ENCODE measurements around the gene MGMT. TPM values are rescaled to one million over a fixed set of nuclear protein-coding genes. Genes with fewer than 3 reads are reported as not detected.

MGMT gene
- total RNA-seq, 1 experiment from 2014 or later, result 11.5 TPM

DNA sequence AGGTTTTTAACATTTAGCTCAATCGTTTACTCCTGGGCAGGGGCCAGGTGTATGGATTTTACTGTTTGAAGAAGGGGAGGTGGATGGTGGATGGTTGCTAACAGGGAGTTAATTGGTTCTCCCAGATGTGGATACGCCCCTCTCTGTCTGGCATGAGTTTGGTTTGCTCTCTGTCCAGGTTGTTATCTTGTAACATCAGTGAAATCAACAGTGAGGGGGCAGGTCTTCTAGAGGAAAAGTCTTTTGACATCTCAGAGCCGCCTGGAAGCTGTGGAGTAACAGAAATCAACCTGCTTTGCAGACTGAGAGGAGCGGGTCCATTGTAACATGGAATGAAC is 243.4 kb downstream of the MGMT start:
- Histone ChIP-seq H3K4me2 (ENCODE audit: low read length) (no peak overlapping the region), H3K36me3 (ENCODE audit: control insufficient read depth in 1 of 2, insufficient read depth in 2 of 2, low read length in 2 of 2) (no peaks in the 10 kb centered on the region), H3K4me1 (ENCODE audit: control insufficient read depth in 1 of 2, insufficient read depth in 2 of 2, low read length in 2 of 2) (no peaks in the 10 kb centered on the region), H2AFZ (ENCODE audit: low read depth, low read length, poor library complexity, severe bottlenecking) (no peak overlapping the region), H3K27me3 (ENCODE audit: insufficient read depth, low read length) (no peaks in the 10 kb centered on the region), H3K4me3 (replicated peaks in 1 of 2; ENCODE audit: low read depth in 1 of 2, low read length in 2 of 2) (no peak overlapping the region), H3K79me2 (ENCODE audit: insufficient read depth, low read length) (no peaks in the 10 kb centered on the region), H3K9me3 (ENCODE audit: control insufficient read depth in 1 of 2, insufficient read depth in 1 of 2, low read depth in 1 of 2, low read length in 2 of 2) (no peaks in the 10 kb centered on the region), H3K9ac (ENCODE audit: low read length) (no peak overlapping the region), H3K27ac (ENCODE audit: low read depth, low read length) (no peak overlapping the region), H3K9me2 (ENCODE audit: insufficient read depth) (no peaks in the 10 kb centered on the region), H4K20me1 (ENCODE audit: insufficient read depth) (no peaks in the 10 kb centered on the region)
- ChIA-PET POLR2A (no interaction called here), RAD21 (ENCODE audit: low non-redundant PET in 1 of 2, low total read pairs in 2 of 2, uncharacterized antibody in 2 of 2, unreplicated experiment in 2 of 2) (no interaction called here), CTCF (no interaction called here)
- TF ChIP-seq, protein P1, sequence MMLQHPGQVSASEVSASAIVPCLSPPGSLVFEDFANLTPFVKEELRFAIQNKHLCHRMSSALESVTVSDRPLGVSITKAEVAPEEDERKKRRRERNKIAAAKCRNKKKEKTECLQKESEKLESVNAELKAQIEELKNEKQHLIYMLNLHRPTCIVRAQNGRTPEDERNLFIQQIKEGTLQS (IDR thresholded peaks at IDR 0.05), result no peak
- TF ChIP-seq, protein P2, sequence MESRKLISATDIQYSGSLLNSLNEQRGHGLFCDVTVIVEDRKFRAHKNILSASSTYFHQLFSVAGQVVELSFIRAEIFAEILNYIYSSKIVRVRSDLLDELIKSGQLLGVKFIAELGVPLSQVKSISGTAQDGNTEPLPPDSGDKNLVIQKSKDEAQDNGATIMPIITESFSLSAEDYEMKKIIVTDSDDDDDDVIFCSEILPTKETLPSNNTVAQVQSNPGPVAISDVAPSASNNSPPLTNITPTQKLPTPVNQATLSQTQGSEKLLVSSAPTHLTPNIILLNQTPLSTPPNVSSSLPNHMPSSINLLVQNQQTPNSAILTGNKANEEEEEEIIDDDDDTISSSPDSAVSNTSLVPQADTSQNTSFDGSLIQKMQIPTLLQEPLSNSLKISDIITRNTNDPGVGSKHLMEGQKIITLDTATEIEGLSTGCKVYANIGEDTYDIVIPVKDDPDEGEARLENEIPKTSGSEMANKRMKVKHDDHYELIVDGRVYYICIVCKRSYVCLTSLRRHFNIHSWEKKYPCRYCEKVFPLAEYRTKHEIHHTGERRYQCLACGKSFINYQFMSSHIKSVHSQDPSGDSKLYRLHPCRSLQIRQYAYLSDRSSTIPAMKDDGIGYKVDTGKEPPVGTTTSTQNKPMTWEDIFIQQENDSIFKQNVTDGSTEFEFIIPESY (IDR thresholded peaks at IDR 0.05; ENCODE audit: extremely low read depth, insufficient replicate concordance, low read length), result no peak
- TF ChIP-seq SP1 (IDR thresholded peaks at IDR 0.05; ENCODE audit: low read depth) (no peak), EZH2phosphoT487 (IDR thresholded peaks at IDR 0.05; ENCODE audit: borderline replicate concordance) (no peak), EGR1 (IDR thresholded peaks at IDR 0.05; ENCODE audit: low read depth) (no peak), POLR2A (IDR thresholded peaks at IDR 0.05; ENCODE audit: borderline replicate concordance, extremely low read depth, insufficient read depth, insufficient read length) (no peak), SIN3A (IDR thresholded peaks at IDR 0.05; ENCODE audit: low read depth) (no peak), FOSL1 (IDR thresholded peaks at IDR 0.05; ENCODE audit: low read depth) (no peak), POLR2AphosphoS5 (IDR thresholded peaks at IDR 0.05; ENCODE audit: low read depth, low read length) (no peak), RAD21 (IDR thresholded peaks at IDR 0.05; ENCODE audit: low read depth) (no peak), SRF (IDR thresholded peaks at IDR 0.05; ENCODE audit: low read depth) (no peak), EZH2 (IDR thresholded peaks at IDR 0.05) (no peak)
- TF ChIP-seq, protein P3, sequence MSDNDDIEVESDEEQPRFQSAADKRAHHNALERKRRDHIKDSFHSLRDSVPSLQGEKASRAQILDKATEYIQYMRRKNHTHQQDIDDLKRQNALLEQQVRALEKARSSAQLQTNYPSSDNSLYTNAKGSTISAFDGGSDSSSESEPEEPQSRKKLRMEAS (IDR thresholded peaks at IDR 0.05), result no peak
- intact Hi-C loops (cut with micrococcal nuclease), result no loop called here
- DNase-seq (ENCODE audit: low read depth, low spot score) (no peak), ATAC-seq (no peak)
- no TSS peak for BruUV-seq (replicated peaks)
